A673 (cell line): ENCODE measurements around the gene AOPEP. TPM values are rescaled to one million over a fixed set of nuclear protein-coding genes. Genes with fewer than 3 reads are reported as not detected.

Experiments
- BruUV-seq: library from RNA; stranded (reverse); fragments of 400-500 nt; replicated peaks from 2 replicates; lab custom pipeline; 2021; lab: Mats Ljungman, UMichigan
- CTCF ChIA-PET: fragments of 300-600 bp; sonication (Branson Sonifier 250); formaldehyde crosslinking; loops from one replicate; lab custom pipeline; 2022; ENCODE audit warnings: antibody characterized with exemption; lab: Charles Lee
- POLR2A ChIA-PET: fragments of 300-600 bp; sonication (Branson Sonifier 250); formaldehyde crosslinking; loops from one replicate; lab custom pipeline; 2022; ENCODE audit warnings: antibody characterized with exemption; ENCODE audit not compliant: low non-redundant PET; lab: Charles Lee
- DNase-seq: peaks from one replicate; pipeline ENCODE4 v3.0.0-alpha.2; 2015; ENCODE audit warnings: low spot score
- H3K27ac ChIP-seq: fragments of 200-600 bp; sonication (generic); 2 replicates; pipeline ENCODE4 v1.5.1; 2016; ENCODE audit warnings: mixed run types, low read depth, mild to moderate bottlenecking, mixed read lengths, antibody characterized with exemption, low read length; ENCODE audit not compliant: poor library complexity, severe bottlenecking
- H3K27me3 ChIP-seq: fragments of 200-600 bp; sonication (generic); replicated peaks from 2 replicates; pipeline ENCODE4 v1.6.1; 2017; ENCODE audit warnings: mixed run types, low read depth, mild to moderate bottlenecking, mixed read lengths, antibody characterized with exemption, low read length; ENCODE audit not compliant: insufficient read depth, poor library complexity
- H3K36me3 ChIP-seq: fragments of 200-600 bp; sonication (generic); 2 replicates; pipeline ENCODE4 v1.6.1; 2016; ENCODE audit warnings: mixed run types, mild to moderate bottlenecking, mixed read lengths, antibody characterized with exemption, low read length; ENCODE audit not compliant: insufficient read depth, poor library complexity, severe bottlenecking
- H3K4me1 ChIP-seq: fragments of 200-600 bp; sonication (generic); 2 replicates; pipeline ENCODE4 v1.6.1; 2017; ENCODE audit warnings: mixed run types, mild to moderate bottlenecking, mixed read lengths, antibody characterized with exemption, low read length; ENCODE audit not compliant: insufficient read depth, poor library complexity, severe bottlenecking
- H3K4me3 ChIP-seq: fragments of 200-600 bp; sonication (generic); 2 replicates; pipeline ENCODE4 v1.5.1; 2016; ENCODE audit warnings: low read depth, mixed run types, mild to moderate bottlenecking, mixed read lengths, low read length; ENCODE audit not compliant: poor library complexity, severe bottlenecking
- H3K9me3 ChIP-seq: fragments of 200-600 bp; sonication (generic); 2 replicates; pipeline ENCODE4 v1.6.1; 2016; ENCODE audit warnings: mixed run types, low read depth, mild to moderate bottlenecking, mixed read lengths, antibody characterized with exemption, low read length; ENCODE audit not compliant: poor library complexity, severe bottlenecking
- CTCF ChIP-seq: fragments of 300-800, 200-600 bp; sonication (generic); conservative IDR thresholded peaks from 2 replicates; pipeline ENCODE4 v1.5.1; 2017; ENCODE audit warnings: low read depth, mild to moderate bottlenecking, antibody characterized with exemption, low read length, moderate library complexity, mixed read lengths
- EZH2 ChIP-seq: fragments of 200-600 bp; sonication (generic); IDR thresholded peaks from 2 replicates; pipeline ENCODE4 v1.6.1; 2017; ENCODE audit warnings: borderline replicate concordance, low read depth, mild to moderate bottlenecking, mixed read lengths, antibody characterized with exemption, low read length; ENCODE audit not compliant: poor library complexity, severe bottlenecking
- intact Hi-C: fragments of 100-400 bp; cut with micrococcal nuclease; formaldehyde crosslinking; loops from one replicate; pipeline ENCODE4 v1.10.0; 2022; ENCODE audit not compliant: unreplicated experiment
- total RNA-seq: library from RNA; stranded (reverse); gene quantifications from 2 replicates; pipeline ENCODE4 v1.2.3, GENCODE V29; 2021

The AOPEP gene
- total RNA-seq, 1 experiment from 2014 or later, result 17.5 TPM

DNA sequence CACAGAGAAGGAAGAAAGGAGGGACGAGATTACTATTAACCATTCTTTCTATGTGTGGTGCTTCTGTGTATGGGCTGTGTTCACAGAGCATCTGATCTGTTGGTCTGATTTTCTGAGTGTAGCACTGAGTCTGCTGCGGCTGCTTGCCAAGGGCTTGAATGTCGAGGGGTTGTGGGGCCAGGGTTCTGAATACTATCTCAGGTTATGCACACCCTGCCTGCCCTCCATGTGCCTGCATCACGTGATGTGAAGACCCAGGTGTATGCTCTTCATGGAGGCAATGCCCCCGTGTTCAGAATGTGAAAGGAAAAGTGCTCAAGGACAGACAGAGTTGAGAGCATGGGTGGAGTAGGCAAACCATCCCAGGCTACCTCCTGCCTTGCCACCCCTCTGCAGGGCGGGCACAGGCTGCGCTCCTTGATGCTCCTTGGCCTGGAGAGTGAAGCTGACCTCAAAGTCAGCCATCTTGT, 336.1 kb downstream of the AOPEP start:
- peaks cover 11% of the 10 kb centered on the region for H3K4me1 ChIP-seq
- POLR2A ChIA-PET, result no interaction called here
- TF ChIP-seq CTCF (no peak), EZH2 (no peak)
- H3K9me3 ChIP-seq, result no peaks in the 10 kb centered on the region
- no peaks in the 10 kb centered on the region for H3K27me3 ChIP-seq
- no TSS peak for BruUV-seq
- CTCF ChIA-PET, result no interaction called here
- H3K36me3 ChIP-seq, result no peaks in the 10 kb centered on the region
- H3K4me3 ChIP-seq, result no peak overlapping the region
- intact Hi-C loops, result no loop called here
- no peak overlapping the region for H3K27ac ChIP-seq
- no peak for DNase-seq

DNA sequence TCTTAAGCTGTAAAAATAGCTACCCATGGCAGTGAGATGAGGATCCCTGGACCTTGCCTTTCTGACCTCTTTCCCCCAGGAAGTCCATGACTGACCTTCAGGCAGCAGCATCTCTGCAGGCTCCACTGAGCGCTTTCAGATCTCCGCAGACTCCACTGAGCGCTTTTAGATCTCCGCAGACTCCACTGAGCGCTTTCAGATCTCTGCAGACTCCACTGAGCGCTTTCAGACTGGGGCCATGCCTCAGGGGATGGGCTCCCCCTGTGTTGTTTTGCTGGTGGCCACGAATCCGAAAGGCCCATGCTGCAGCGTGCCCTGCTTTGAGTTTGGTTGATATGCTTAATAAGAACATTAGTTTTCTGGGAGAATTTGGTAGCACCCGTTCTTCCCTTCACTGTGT, 336.8 kb downstream of the AOPEP start:
- no peak for DNase-seq
- Histone ChIP-seq H3K4me1 (peaks cover 11% of the 10 kb centered on the region), H3K36me3 (no peaks in the 10 kb centered on the region), H3K27me3 (no peaks in the 10 kb centered on the region), H3K4me3 (no peak overlapping the region), H3K9me3 (no peaks in the 10 kb centered on the region), H3K27ac (no peak overlapping the region)
- ChIA-PET CTCF (no interaction called here), POLR2A (no interaction called here)
- intact Hi-C loops, result no loop called here
- no TSS peak for BruUV-seq
- TF ChIP-seq CTCF (no peak), EZH2 (no peak)

DNA sequence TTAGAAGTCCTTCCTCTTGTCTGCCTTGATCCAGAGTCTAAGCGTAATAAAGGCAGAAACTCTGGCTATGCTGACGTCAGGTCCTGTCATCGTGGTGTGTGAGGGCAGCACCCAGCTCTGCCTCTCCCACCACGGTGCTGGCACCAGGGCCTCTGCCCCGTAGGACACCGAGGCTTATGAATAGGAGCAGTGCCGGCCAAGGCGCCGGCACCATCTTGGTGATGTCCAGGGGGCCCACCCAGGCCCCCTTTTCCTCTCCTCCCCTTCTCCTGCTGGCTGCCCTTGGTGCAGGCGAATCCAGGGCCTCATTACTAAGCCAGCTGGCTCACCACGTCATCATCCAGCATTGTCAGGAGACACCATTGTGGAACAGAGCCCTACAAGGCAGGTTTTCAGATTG, 338.7 kb downstream of the AOPEP start:
- Histone ChIP-seq H3K27ac (no peak overlapping the region), H3K27me3 (no peaks in the 10 kb centered on the region), H3K36me3 (no peaks in the 10 kb centered on the region), H3K9me3 (no peaks in the 10 kb centered on the region), H3K4me3 (no peak overlapping the region), H3K4me1 (no peaks in the 10 kb centered on the region)
- ChIA-PET POLR2A (no interaction called here), CTCF (no interaction called here)
- DNase-seq, result no peak
- TF ChIP-seq EZH2 (no peak), CTCF (no peak)
- BruUV-seq, result no TSS peak
- intact Hi-C loops, result no loop called here
